Measurements from ENCODE around the gene FLAD1.

FLAD1 gene

DNA sequence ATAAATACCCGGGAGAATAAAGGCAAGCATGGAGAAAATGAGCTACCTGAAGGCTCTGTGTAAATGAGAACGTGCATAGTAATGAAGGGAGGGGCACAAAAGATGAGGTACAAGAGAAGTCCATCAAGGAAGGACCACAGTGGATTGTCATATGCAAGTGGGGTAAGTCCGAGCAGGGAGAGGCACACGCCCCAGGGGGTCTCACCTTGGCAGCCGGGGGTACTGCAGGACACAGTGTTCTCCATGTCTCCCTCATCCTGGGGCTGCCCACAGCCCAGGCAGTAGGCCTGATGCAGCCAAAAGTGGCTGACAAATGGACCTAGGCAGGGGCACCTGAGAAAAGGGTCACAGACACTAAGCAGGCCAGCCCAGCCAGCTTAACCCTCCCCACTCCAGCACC, 40.5 kb downstream of the FLAD1 start:
- TF ChIP-seq, protein P1, sequence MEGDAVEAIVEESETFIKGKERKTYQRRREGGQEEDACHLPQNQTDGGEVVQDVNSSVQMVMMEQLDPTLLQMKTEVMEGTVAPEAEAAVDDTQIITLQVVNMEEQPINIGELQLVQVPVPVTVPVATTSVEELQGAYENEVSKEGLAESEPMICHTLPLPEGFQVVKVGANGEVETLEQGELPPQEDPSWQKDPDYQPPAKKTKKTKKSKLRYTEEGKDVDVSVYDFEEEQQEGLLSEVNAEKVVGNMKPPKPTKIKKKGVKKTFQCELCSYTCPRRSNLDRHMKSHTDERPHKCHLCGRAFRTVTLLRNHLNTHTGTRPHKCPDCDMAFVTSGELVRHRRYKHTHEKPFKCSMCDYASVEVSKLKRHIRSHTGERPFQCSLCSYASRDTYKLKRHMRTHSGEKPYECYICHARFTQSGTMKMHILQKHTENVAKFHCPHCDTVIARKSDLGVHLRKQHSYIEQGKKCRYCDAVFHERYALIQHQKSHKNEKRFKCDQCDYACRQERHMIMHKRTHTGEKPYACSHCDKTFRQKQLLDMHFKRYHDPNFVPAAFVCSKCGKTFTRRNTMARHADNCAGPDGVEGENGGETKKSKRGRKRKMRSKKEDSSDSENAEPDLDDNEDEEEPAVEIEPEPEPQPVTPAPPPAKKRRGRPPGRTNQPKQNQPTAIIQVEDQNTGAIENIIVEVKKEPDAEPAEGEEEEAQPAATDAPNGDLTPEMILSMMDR (IDR thresholded peaks at IDR 0.05): no peak
- DNase-seq (ENCODE audit: low spot score): no peak

DNA sequence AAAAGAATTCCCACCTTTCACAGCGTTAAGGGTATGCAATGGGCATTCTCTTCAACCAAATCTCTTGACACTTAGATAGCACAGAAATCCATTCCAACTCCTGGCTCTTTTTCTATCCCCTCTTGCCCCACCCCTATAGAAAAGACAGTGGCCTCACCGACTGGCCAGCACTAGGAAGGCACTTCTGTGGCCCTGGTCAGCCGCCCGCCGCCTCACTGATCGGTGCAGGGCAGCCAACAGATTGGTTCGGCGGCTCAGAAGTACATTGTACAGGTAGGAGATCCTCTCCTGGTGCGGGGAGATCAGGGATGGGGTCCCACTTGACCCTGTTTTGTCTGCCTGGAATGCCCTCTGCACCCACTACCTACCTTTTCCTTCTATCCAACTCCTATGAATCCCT, 41.2 kb downstream of the FLAD1 start:
- H3K27ac ChIP-seq: no peak overlapping the region
- DNase-seq (ENCODE audit: low spot score): no peak
- H3K4me3 ChIP-seq: no peak overlapping the region
- TF ChIP-seq, protein P1 (IDR thresholded peaks at IDR 0.05): no peak

More for the DNA sequence above, 40.5 kb downstream of the FLAD1 start:
- no peak overlapping the region for H3K27ac ChIP-seq
- H3K4me3 ChIP-seq: no peak overlapping the region

DNA sequence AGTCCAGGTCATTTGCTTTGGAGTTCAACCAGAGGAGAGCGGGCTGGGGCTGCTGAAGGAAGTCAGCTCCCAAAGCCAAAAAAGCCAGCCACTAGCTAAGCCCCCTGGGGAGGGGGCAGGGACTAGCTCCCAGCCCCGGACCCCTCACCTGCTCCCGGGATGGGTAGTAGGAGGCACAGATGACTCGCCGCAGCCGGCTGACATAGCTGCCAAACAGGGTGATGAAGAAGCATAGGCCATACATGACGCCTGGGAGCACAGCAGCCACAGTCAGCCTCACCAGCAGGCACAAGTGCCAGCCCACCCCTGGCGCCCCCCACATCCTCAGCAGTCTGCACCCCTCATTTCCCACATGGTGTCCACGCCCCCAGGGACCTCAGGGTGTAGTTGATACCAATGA, 43.0 kb downstream of the FLAD1 start:
- no peak for DNase-seq (ENCODE audit: low spot score)
- Histone ChIP-seq H3K27ac (no peak overlapping the region), H3K4me3 (no peak overlapping the region)
- TF ChIP-seq, protein P1 (IDR thresholded peaks at IDR 0.05): no peak

DNA sequence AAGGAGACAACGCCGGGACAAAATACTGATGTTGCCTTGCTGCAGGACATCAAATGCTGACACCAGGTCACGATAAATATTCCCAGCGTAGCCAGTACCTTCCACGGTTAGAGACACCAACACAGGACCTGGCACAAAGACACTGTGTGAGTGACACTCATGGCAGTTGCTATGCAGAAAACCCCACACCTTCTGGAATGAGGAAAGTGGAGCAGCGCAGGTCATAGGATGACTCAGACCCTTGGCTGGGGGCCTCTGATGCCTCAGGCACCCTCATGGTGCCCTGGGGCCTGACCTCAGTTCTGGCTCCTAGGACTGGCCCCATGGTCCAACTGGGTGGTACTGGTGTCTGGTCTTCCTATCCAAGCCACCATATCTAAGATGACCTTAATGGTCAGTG, 43.4 kb downstream of the FLAD1 start:
- no peak overlapping the region for H3K27ac ChIP-seq
- no peak for DNase-seq (ENCODE audit: low spot score)
- H3K4me3 ChIP-seq: no peak overlapping the region
- TF ChIP-seq, protein P1 (IDR thresholded peaks at IDR 0.05): no peak

DNA sequence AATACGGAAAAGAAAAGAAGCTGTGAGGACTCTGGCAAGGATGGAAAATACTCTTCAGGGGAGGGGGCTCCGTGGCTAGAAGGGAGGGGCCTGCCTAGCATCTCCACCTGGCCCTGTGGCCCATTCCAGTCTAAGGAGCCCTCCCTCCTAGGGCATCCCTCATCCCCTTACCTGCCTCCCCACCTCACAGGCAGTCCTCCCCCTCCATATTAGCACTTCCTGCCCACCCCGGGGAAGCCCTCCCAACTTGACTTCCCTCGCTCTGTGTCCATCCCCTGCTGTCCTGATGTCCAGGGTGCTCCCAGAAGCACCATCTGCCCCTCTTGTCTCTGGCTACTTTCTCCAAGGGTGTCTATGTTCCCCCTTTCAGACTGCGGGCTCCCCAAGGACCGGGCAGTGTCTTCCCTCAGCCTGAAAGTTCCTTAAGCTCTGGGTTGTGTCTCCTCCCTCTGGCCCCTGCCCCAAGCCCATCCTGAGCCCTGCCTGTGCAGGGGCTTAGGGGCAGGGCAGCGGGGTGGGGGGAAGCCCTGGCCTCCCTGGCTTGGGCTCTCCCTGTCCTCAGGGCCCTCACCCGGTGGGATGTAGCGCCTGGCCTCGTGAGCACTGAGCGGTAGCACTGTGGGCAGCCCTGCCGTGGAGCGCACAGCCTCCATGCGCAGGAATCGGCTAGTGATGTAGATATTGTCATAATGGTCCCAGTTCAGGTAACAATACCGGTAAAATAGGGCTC, 46.5 kb downstream of the FLAD1 start:
- DNase-seq (ENCODE audit: low spot score): no peak
- Histone ChIP-seq H3K27ac (no peak overlapping the region), H3K4me3 (no peak overlapping the region)
- TF ChIP-seq, protein P1 (IDR thresholded peaks at IDR 0.05): no peak

DNA sequence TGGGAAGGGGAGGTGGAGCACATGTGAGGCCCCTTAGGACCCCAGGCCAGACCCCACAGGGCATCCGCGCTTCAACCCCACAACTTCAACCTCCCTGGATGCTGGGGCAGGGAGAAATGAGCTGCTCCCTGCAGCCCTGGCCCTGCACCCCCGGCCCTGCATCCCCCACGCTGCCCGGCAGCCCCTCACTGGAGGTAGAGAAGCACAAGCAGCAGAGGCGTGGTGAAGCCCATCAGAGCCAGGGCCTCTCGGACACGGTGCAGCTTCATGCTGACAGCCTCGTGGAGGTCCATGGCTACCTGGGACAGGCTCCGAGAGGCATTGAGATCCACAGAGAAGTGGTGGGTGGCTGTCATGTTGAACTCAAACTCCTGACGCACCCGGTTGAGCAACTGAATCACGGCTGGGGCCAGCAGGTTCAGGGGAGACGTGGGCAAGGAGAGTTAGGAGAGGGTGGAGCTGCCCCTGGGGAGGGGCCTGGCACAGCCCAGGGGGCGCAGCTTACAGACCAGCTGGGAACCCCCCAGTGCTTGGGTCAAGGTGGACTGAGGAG, 47.2 kb downstream of the FLAD1 start:
- TF ChIP-seq, protein P1 (IDR thresholded peaks at IDR 0.05): no peak
- DNase-seq (ENCODE audit: low spot score): no peak

DNA sequence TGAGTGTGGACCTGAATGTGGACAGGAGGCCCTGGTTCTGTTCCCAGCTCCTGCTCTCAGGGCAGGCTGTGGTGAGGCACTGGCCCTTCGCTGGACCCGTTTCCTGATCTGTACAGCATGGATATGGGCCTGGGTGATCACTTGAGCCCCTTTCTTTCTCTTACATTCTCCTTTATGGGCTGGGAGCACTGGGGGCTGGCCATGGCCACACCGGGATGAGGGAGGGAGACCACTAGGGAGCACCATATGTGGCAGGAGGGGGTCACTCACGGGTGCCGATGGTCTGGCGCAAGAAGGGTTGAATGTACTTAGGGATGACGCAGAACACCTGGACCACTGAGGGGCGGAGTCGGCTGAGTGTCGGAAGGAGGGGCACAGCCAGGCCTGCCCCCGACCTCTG, 47.8 kb downstream of the FLAD1 start:
- no peak for DNase-seq (ENCODE audit: low spot score)
- no peak overlapping the region for H3K4me3 ChIP-seq
- no peak overlapping the region for H3K27ac ChIP-seq
- TF ChIP-seq, protein P1 (IDR thresholded peaks at IDR 0.05): no peak

More for the DNA sequence above, 47.2 kb downstream of the FLAD1 start:
- Histone ChIP-seq H3K4me3 (no peak overlapping the region), H3K27ac (no peak overlapping the region)
